ENCODE data around the gene KCNG2.

DNA sequence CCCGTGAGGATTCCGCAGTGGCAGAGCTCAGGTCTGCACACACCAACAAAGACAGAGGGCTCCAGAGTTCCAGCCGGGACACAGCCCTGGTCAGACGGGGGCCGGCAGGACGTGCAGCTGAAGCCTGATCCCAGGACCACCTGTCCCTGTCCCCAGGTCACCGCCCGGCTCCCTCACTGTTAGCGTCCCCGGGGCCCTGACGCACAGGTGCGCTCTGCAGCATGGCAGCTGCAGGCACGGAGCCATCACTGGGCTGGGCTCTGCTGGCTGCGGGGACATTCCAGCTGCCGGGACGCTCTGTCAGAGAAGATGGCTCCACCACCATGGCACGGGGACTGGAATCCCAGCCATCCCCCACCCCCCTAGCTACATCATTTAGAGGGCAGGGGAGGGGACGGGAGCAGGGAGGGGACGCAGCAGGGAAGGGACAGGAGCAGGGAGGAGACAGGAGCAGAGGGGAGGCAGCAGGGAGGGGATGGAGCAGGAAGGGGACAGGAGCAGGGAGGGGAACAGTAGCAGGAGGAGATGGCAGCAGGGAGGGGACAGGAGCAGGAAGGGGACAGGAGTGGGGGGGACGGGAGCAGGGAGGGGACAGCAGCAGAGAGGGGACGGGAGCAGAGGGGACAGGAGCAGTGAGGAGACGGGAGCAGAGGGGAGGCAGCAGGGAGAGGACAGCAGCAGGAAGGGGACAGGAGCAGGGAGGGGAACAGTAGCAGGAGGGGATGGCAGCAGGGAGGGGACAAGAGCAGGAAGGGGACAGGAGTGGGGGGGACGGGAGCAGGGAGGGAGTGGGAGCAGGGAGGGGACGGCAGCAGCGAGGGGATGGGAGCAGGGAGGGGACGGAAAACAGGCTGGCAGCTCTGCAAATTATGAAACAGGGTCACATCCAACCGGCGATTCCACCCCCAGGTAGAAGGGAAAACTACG lies 113.9 kb downstream of the KCNG2 start:
- TF ChIP-seq, protein P1, sequence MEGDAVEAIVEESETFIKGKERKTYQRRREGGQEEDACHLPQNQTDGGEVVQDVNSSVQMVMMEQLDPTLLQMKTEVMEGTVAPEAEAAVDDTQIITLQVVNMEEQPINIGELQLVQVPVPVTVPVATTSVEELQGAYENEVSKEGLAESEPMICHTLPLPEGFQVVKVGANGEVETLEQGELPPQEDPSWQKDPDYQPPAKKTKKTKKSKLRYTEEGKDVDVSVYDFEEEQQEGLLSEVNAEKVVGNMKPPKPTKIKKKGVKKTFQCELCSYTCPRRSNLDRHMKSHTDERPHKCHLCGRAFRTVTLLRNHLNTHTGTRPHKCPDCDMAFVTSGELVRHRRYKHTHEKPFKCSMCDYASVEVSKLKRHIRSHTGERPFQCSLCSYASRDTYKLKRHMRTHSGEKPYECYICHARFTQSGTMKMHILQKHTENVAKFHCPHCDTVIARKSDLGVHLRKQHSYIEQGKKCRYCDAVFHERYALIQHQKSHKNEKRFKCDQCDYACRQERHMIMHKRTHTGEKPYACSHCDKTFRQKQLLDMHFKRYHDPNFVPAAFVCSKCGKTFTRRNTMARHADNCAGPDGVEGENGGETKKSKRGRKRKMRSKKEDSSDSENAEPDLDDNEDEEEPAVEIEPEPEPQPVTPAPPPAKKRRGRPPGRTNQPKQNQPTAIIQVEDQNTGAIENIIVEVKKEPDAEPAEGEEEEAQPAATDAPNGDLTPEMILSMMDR (CRISPR knock-in tag; IDR thresholded peaks at IDR 0.05): no peak
- TF ChIP-seq SIN3A (IDR thresholded peaks at IDR 0.05; ENCODE audit: borderline replicate concordance, low read depth, low read length) (no peak), ZNF496 (CRISPR knock-in tag; IDR thresholded peaks at IDR 0.05; ENCODE audit: insufficient replicate concordance) (no peak), NFYB (CRISPR knock-in tag; IDR thresholded peaks at IDR 0.05) (no peak), ZNF263 (CRISPR knock-in tag; IDR thresholded peaks at IDR 0.05) (no peak), GATAD1 (CRISPR knock-in tag; IDR thresholded peaks at IDR 0.05) (no peak), SRSF4 (IDR thresholded peaks at IDR 0.05; ENCODE audit: low read depth, low read length, poor library complexity, severe bottlenecking) (no peak), CEBPB (IDR thresholded peaks at IDR 0.05; ENCODE audit: borderline replicate concordance, low read depth, low read length) (no peak), ZBTB20 (CRISPR knock-in tag; IDR thresholded peaks at IDR 0.05; ENCODE audit: borderline replicate concordance, low read depth) (no peak)
- TF ChIP-seq, protein P2, sequence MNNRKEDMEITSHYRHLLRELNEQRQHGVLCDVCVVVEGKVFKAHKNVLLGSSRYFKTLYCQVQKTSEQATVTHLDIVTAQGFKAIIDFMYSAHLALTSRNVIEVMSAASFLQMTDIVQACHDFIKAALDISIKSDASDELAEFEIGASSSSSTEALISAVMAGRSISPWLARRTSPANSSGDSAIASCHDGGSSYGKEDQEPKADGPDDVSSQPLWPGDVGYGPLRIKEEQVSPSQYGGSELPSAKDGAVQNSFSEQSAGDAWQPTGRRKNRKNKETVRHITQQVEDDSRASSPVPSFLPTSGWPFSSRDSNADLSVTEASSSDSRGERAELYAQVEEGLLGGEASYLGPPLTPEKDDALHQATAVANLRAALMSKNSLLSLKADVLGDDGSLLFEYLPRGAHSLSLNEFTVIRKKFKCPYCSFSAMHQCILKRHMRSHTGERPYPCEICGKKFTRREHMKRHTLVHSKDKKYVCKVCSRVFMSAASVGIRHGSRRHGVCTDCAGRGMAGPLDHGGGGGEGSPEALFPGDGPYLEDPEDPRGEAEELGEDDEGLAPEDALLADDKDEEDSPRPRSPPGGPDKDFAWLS (CRISPR knock-in tag; IDR thresholded peaks at IDR 0.05; ENCODE audit: borderline replicate concordance): no peak

Data from HepG2 (cell line).